ENCODE results near the gene JAZF1. TPM values are rescaled to one million over a fixed set of nuclear protein-coding genes. Genes with fewer than 3 reads are reported as not detected.
A peak's percentile ranks its signal among the peaks of the same experiment; 100 is the strongest.

JAZF1 gene
- total and polyA plus RNA-seq, 7 donors, result 2.3 to 10.6 (median 5.3) TPM

DNA sequence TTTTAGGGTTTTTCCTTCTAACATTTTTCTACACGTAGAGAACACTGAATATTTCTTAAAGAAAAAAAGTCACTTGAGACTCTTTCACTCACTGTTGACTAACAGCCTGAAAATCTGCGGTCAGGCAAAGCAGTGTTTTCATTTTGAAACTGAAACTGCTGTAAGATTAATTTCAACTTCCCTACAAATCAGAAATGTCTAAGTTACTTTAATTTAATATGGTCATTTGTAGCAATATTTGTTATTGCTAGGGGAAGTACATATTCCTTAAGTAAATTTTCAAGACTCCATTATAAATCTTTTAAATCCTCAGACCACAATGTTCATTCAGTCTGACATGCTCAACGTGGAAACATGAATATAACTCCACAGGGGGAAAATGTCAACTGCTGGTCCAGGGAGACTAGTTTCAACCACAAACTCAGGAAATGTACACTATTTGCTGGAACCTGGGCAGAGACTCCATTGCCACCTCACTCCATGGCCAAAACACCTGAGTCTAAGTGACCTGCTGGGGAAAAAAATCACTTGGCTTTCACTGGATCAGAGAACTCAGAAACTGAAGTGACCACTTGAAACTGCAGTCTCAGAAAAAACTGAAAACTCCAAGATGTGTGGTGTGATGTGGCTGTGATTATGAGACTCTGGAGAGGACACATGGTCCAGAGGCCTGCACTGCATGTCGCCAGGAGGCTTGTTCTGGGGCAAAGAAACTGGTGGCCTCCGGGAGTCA, 279.4 kb downstream of the JAZF1 start:
- TF ChIP-seq, protein P1, sequence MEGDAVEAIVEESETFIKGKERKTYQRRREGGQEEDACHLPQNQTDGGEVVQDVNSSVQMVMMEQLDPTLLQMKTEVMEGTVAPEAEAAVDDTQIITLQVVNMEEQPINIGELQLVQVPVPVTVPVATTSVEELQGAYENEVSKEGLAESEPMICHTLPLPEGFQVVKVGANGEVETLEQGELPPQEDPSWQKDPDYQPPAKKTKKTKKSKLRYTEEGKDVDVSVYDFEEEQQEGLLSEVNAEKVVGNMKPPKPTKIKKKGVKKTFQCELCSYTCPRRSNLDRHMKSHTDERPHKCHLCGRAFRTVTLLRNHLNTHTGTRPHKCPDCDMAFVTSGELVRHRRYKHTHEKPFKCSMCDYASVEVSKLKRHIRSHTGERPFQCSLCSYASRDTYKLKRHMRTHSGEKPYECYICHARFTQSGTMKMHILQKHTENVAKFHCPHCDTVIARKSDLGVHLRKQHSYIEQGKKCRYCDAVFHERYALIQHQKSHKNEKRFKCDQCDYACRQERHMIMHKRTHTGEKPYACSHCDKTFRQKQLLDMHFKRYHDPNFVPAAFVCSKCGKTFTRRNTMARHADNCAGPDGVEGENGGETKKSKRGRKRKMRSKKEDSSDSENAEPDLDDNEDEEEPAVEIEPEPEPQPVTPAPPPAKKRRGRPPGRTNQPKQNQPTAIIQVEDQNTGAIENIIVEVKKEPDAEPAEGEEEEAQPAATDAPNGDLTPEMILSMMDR (IDR thresholded peaks at IDR 0.05), result no peak
- Histone ChIP-seq H3K4me3 (peak overlapping the region; percentile 38), H3K27ac (peak overlapping the region; percentile 32), H3K9me3 (no peaks in the 10 kb centered on the region), H3K36me3 (ENCODE audit: insufficient read depth in 1 of 2, low read depth in 1 of 2) (no peaks in the 10 kb centered on the region), H3K4me1 (no peaks in the 10 kb centered on the region), H3K27me3 (ENCODE audit: insufficient read depth in 3 of 3, low read length in 2 of 3) (no peaks in the 10 kb centered on the region)
- ATAC-seq (no peak), DNase-seq (no peak)
- intact Hi-C loops (cut with DNase I), result no loop called here
- 39 to 54% (median 50%) methylated on average over 5 of the region's 5 CpGs for WGBS, 3 donors

DNA sequence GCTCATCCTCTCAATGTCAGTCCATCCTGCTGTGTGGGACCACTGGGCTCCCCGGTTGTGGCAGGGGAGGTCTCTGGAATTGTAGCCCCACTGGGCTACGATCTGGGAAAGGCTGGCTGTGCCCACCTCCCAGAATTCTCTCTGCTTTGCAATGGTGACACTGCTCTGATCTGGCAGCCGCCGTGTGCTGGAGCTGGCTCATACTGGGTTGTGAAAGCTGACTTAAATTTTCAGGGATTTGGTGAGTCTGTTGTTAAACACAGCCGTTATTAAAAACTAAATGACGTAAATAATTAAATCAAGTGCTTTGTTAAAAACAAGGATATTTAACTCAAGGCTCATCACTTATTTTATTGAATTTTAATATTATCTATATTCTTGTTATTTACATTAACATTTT, 280.6 kb downstream of the JAZF1 start:
- no peak overlapping the region for H3K27ac ChIP-seq
- H3K36me3 ChIP-seq (ENCODE audit: insufficient read depth in 1 of 2, low read depth in 1 of 2), result no peaks in the 10 kb centered on the region
- H3K9me3 ChIP-seq, result no peaks in the 10 kb centered on the region
- WGBS, 3 donors, result 87 to 90% (median 89%) methylated on average over 6 of the region's 6 CpGs
- no peaks in the 10 kb centered on the region for H3K27me3 ChIP-seq (ENCODE audit: insufficient read depth in 3 of 3, low read length in 2 of 3)
- ATAC-seq (no peak), DNase-seq (no peak)
- no peak overlapping the region for H3K4me3 ChIP-seq
- no peaks in the 10 kb centered on the region for H3K4me1 ChIP-seq
- intact Hi-C loops (cut with DNase I), result no loop called here
- TF ChIP-seq, protein P1 (IDR thresholded peaks at IDR 0.05), result no peak

DNA sequence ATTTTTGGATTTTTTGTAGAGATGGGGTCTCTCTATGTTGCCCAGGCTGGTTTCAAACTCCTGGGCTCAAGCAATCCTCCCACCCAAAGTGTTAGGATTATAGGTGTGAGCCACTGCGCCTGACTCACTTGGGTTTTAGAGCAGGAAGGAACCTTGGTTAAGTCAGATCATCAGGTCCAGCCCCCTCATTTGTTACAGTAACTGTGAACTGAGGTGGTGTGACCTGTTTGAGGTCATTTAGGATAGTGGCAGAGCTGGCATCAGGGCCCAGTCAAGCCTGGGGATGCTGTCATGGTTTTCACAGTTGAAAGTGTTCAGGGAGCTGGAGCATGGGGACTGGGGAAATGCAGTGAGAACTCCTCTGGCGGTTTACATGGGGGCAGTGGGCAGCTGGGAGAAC, 281.0 kb downstream of the JAZF1 start:
- no peak overlapping the region for H3K27ac ChIP-seq
- H3K27me3 ChIP-seq (ENCODE audit: insufficient read depth in 3 of 3, low read length in 2 of 3), result no peaks in the 10 kb centered on the region
- no peaks in the 10 kb centered on the region for H3K4me1 ChIP-seq
- no peak overlapping the region for H3K4me3 ChIP-seq
- WGBS, 3 donors, result 82 to 97% (median 91%) methylated on average over 2 of the region's 2 CpGs
- H3K36me3 ChIP-seq (ENCODE audit: insufficient read depth in 1 of 2, low read depth in 1 of 2), result peaks cover 0 to 3% of the 10 kb centered on the region in 2 donors
- no peaks in the 10 kb centered on the region for H3K9me3 ChIP-seq
- ATAC-seq (no peak), DNase-seq (no peak)
- TF ChIP-seq, protein P1 (IDR thresholded peaks at IDR 0.05), result no peak
- intact Hi-C loops (cut with DNase I), result no loop called here

DNA sequence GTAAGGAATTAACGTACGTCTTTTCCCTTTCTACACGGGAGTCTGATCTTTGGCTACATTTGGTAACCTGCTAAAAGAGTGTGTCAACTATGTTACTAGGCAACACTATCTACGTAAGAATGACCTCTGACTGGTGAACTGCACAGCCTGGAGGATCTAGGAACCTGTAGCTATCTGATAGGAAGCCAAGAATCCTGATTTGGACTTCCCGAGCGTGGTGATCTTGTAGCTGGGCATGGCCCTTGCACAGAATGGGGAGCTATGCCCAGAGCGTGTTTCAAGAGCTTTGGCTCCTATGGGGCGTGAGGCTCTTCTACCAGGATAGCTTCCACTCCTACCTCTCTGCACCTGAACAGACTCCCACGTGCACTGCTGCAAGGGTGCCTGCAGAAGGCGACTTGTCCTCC, 283.2 kb downstream of the JAZF1 start:
- no peaks in the 10 kb centered on the region for H3K9me3 ChIP-seq
- WGBS, 3 donors, result 73 to 86% (median 76%) methylated on average over 10 of the region's 10 CpGs
- peaks cover 0 to 8% of the 10 kb centered on the region in 2 donors for H3K36me3 ChIP-seq (ENCODE audit: insufficient read depth in 1 of 2, low read depth in 1 of 2)
- no peaks in the 10 kb centered on the region for H3K4me1 ChIP-seq
- H3K27ac ChIP-seq, result no peak overlapping the region
- no peaks in the 10 kb centered on the region for H3K27me3 ChIP-seq (ENCODE audit: insufficient read depth in 3 of 3, low read length in 2 of 3)
- ATAC-seq (peak in 2 of 4 donors; percentile 29 to 81), DNase-seq (no peak)
- TF ChIP-seq, protein P1 (IDR thresholded peaks at IDR 0.05), result no peak
- intact Hi-C loops (cut with DNase I), result no loop called here
- no peak overlapping the region for H3K4me3 ChIP-seq

DNA sequence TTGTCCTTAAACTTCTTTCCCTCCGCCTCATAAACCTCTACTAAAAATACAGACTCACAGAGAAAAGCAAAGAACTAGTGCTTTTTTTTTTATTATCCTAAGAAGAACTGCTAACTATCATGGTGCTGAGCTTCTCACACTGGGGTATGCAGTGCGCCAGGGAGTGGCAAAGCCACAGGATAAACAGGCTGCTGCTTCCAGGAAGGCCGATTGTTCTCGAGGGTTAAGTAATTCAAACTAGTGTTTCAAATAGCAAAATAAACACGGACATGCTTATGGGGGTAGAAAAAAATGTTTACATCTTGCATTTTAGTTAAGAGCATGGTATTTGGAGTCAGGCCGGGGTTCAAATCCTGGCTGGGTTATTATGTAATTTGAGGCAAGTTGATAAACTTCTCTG, 283.6 kb downstream of the JAZF1 start:
- H3K4me3 ChIP-seq, result no peak overlapping the region
- 66 to 74% (median 72%) methylated on average over 6 of the region's 6 CpGs for WGBS, 3 donors
- intact Hi-C loops (cut with DNase I), result no loop called here
- ATAC-seq (no peak), DNase-seq (no peak)
- no peaks in the 10 kb centered on the region for H3K9me3 ChIP-seq
- no peaks in the 10 kb centered on the region for H3K27me3 ChIP-seq (ENCODE audit: insufficient read depth in 3 of 3, low read length in 2 of 3)
- no peak overlapping the region for H3K27ac ChIP-seq
- H3K4me1 ChIP-seq, result no peaks in the 10 kb centered on the region
- TF ChIP-seq, protein P1 (IDR thresholded peaks at IDR 0.05), result no peak
- H3K36me3 ChIP-seq (ENCODE audit: insufficient read depth in 1 of 2, low read depth in 1 of 2), result peaks cover 0 to 8% of the 10 kb centered on the region in 2 donors

Measured in psoas muscle (tissue), 8 donors.